D721Med (cell line): ENCODE data around the gene ZC3H7A.

Experiments
- DNase-seq: peaks from one replicate; pipeline ENCODE4 v3.0.0; 2011; ENCODE audit warnings: low spot score; ENCODE audit not compliant: insufficient read length
- FAIRE-seq: peaks from 2 replicates; lab custom pipeline; 2011; peaks lifted over from hg19 to GRCh38; lab: Jason Lieb, UNC
- TF ChIP-seq, protein P1 (sequence below): IDR thresholded peaks from 2 replicates; pipeline ENCODE4 v1.5.1; 2012; ENCODE audit warnings: mild to moderate bottlenecking, control low read depth; ENCODE audit not compliant: insufficient read depth; ENCODE audit errors: missing control alignments

Gene ZC3H7A

DNA sequence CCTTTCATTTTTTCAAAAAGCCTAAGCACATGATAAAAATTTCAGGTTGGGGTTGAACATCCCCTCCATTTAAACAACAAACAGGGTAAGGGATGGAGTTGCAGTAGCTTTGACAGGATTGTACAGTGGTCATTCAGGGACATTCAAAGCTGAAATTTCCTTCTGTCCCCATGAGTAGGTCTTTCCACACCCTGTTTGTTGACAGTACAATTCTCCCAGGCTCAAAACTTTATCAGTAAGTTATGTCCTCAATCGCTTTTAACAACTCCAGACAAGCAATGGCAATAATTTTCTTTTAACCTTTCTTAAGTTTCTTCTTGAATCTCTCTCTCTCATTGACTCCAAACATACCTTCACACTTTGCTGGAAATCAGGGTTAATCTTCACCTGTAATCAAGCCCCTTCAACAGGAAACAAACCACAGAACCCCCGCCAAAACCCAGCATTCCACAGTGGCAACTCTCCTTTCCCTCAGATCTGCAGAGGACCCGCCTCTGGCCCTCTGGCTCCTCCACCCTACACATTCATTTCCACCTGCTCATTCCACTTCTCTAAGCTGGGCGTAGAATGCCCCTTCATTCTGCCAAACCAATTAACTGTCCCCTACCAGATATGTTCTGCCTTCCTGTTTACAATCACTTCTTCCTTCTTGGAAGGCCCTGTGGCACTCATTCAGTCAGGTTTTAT lies 75.1 kb downstream of the ZC3H7A start:
- DNase-seq (no peak), FAIRE-seq (no peak)
- TF ChIP-seq, protein P1, sequence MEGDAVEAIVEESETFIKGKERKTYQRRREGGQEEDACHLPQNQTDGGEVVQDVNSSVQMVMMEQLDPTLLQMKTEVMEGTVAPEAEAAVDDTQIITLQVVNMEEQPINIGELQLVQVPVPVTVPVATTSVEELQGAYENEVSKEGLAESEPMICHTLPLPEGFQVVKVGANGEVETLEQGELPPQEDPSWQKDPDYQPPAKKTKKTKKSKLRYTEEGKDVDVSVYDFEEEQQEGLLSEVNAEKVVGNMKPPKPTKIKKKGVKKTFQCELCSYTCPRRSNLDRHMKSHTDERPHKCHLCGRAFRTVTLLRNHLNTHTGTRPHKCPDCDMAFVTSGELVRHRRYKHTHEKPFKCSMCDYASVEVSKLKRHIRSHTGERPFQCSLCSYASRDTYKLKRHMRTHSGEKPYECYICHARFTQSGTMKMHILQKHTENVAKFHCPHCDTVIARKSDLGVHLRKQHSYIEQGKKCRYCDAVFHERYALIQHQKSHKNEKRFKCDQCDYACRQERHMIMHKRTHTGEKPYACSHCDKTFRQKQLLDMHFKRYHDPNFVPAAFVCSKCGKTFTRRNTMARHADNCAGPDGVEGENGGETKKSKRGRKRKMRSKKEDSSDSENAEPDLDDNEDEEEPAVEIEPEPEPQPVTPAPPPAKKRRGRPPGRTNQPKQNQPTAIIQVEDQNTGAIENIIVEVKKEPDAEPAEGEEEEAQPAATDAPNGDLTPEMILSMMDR: no peak

DNA sequence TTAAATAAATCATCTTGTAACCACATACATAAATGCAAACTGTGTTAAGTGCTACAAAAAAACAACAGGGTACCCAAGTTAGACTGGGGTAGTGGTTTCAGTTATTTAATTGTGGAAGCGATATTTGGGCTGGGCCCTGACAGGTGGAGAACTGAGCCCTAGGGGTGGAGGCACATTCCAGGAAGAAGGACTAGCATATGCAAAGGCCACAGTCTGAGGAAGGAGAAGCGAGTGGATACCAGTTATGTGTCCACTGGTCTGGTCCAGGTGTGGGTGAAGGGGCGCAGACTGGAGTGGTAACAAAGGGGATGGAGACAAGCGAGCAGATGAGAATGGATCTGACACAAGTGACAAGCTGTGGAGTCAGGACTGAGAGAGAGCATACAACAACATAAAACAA lies 77.3 kb downstream of the ZC3H7A start:
- TF ChIP-seq, protein P1: no peak
- FAIRE-seq (no peak), DNase-seq (no peak)

DNA sequence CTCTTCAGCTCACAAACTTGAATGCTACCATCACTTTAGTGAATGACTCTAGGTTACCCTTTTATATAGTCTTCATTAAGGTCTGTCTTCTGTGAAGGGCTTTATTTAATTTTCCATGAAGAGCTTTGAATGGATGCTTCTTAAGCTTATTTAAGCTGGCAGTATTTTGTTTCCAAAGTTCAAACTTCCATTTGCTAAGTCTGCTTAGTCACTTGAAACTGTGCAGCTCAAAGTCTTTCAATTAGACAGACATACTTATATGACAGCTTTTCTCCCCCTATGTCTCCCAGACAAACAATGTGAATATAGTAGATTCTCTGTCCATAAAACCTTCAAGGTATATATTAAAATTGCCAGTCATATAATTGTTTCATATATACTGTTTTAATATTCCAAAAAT lies 77.9 kb downstream of the ZC3H7A start:
- DNase-seq (no peak), FAIRE-seq (no peak)
- TF ChIP-seq, protein P1: no peak

DNA sequence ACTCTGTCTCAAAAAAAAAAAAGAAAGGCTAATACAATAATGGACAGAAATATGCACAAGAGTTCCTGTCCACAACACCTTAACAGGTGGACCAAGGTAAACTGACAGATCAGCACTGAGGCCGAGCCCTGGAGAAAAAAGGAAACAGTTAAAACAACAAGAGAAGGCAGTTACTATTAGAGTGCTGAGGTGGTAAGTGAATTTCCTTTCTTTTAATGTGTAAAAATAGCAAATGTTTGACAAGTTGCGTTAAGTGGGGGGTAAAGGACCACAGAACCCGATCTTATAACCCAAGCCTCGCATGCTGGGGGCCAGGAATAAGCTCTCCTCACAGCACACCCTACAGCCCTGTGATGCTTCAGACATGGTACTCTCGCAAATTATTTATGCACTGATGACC lies 79.2 kb downstream of the ZC3H7A start:
- TF ChIP-seq, protein P1: no peak
- no peak for DNase-seq
- no peak for FAIRE-seq

DNA sequence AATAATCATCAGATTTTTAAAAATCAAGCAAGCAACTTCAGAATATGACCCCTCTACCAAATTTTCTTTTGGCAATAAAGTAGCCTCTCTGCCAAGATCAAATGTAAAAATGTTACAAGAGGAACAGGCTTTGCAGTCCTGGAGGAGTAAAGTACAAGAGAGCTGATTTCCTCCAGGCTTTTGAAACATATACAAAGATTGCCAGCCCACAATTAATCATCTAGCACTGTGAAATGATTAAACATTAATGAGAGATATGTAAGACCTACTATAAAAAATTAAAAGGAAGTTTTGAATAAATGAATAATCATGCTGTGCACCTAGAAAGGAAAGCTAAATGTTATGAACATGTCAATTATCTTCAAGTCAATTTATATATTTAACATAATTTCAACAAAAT lies 80.7 kb downstream of the ZC3H7A start:
- TF ChIP-seq, protein P1: no peak

DNA sequence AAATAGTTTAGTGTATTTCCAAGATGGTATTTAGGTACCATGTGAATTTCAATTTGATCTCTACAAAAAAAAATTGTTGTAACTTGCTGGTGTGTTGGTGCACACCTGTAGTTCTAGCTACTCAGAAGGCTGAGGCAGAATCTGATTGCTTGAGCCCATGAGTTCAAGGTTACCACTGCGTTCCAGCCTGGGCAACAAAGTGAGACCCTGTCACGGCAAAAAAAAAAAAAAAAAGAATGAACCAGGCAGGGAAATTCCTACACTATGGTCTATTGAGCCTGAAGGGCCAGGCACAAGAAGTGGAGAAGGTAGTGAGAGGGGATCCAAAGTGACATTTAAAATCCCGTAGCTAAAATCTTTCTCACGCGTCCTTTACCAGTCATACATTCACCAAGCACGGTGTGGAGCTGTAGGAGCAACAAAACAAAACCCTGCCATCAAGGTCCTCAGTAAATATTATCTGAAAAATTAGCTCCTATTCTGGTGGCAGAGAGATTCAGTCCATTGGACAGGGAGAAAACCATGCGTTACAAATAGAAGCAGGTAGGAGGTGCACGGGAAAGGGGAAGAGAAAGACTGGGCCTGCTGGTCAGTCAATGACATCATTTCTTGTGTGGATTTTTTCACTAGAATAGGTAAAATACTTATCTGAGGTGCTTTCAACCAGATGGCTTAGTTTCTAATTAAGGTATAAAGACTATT lies 81.7 kb downstream of the ZC3H7A start:
- no peak for FAIRE-seq
- TF ChIP-seq, protein P1: no peak

More for the DNA sequence above, 80.7 kb downstream of the ZC3H7A start:
- no peak for DNase-seq
- no peak for FAIRE-seq

DNA sequence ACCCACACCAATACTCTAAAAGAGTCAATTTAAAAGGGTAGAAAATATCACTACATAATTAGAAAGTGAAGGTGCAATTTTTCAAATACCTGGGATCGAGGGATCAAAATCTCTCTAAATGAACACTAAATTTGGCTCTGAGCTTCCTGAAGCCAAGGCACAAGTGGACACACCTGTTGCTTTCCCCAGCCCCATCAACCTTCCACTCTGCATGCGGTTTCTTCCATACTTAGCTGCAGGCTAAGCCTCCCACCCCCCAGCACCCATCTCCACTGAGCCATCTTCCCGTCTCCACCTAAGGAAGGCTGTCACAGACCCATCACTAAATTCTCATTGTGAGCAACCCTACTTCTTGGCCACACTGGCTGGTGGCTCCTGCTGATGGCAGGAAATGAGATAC lies 84.9 kb downstream of the ZC3H7A start:
- TF ChIP-seq, protein P1: no peak
- FAIRE-seq (no peak), DNase-seq (no peak)

More for the DNA sequence above, 81.7 kb downstream of the ZC3H7A start:
- no peak for DNase-seq
